NK-92 treated with Interleukin-12 subunit alpha and Interleukin-12 subunit beta, amount 100 ng/mL, for 24 hours (cell line): Measurements from ENCODE around the gene PLEKHA6.

ENCODE experiments used
- DNase-seq: peaks from one replicate; lab custom pipeline; 2025; lab: John Stamatoyannopoulos, UW

Gene PLEKHA6

GRCh38 chr1:204186597-204186996 lies 173.1 kb downstream of the PLEKHA6 start:
- DNase-seq, result no peak

- no peak for DNase-seq
These were observed 178.6 kb downstream of the PLEKHA6 start for GRCh38 chr1:204181116-204181515.

GRCh38 chr1:204180133-204180532 lies 179.6 kb downstream of the PLEKHA6 start:
- DNase-seq, result no peak

GRCh38 chr1:204178487-204179281 lies 181.0 kb downstream of the PLEKHA6 start:
- DNase-seq, result no peak

GRCh38 chr1:204177133-204177532 lies 182.6 kb downstream of the PLEKHA6 start:
- no peak for DNase-seq

- DNase-seq, result no peak
These were observed 183.7 kb downstream of the PLEKHA6 start for GRCh38 chr1:204176049-204176448.

- DNase-seq, result no peak
These were observed 184.8 kb downstream of the PLEKHA6 start for GRCh38 chr1:204174958-204175357.

GRCh38 chr1:204172404-204173029 lies 187.2 kb downstream of the PLEKHA6 start:
- DNase-seq, result no peak

- DNase-seq, result no peak
These were observed 188.0 kb downstream of the PLEKHA6 start for GRCh38 chr1:204171751-204172178.

GRCh38 chr1:204170494-204171155 lies 189.1 kb downstream of the PLEKHA6 start:
- DNase-seq, result no peak

GRCh38 chr1:204169858-204170257 lies 189.9 kb downstream of the PLEKHA6 start:
- DNase-seq, result no peak
